ENCODE data around the gene CRTAC1. TPM values are rescaled to one million over a fixed set of nuclear protein-coding genes. Genes with fewer than 3 reads are reported as not detected.

Gene CRTAC1
- total RNA-seq, 1 donor: not detected

Small RNA genes lying within 50 kb of the gene (small RNA-seq; reads per million reads assigned to genes)
- gene AL355301.1: not detected

Other genes with a start within 250 kb of the CRTAC1 start
- under 0.01 TPM for gene GOLGA7B, start 180.8 kb downstream of the CRTAC1 start, total RNA-seq
- gene R3HCC1L, start 104.0 kb upstream of the CRTAC1 start, total RNA-seq: 6.7 TPM
- gene LOXL4, start 237.6 kb upstream of the CRTAC1 start, total RNA-seq: 2.2 TPM